Hepatocyte (in vitro differentiated cells): Measurements from ENCODE around the gene UGGT1.

Source experiments
- CTCF ChIP-seq: fragments of 200-600 bp; sonication (generic); IDR thresholded peaks from 2 replicates; pipeline ENCODE4 v1.5.1; 2016; ENCODE audit warnings: antibody characterized with exemption, mild to moderate bottlenecking; ENCODE audit not compliant: poor library complexity
- EZH2 ChIP-seq: fragments of 200-600 bp; sonication (generic); IDR thresholded peaks from 2 replicates; pipeline ENCODE4 v1.6.1; 2016; ENCODE audit warnings: antibody characterized with exemption, mild to moderate bottlenecking, borderline replicate concordance
- EZH2phosphoT487 ChIP-seq: fragments of 200-600 bp; sonication (generic); IDR thresholded peaks from one replicate; pipeline ENCODE4 v1.6.1; 2018; ENCODE audit warnings: antibody characterized with exemption, mild to moderate bottlenecking, low read depth, moderate library complexity; ENCODE audit not compliant: unreplicated experiment, severe bottlenecking

DNA sequence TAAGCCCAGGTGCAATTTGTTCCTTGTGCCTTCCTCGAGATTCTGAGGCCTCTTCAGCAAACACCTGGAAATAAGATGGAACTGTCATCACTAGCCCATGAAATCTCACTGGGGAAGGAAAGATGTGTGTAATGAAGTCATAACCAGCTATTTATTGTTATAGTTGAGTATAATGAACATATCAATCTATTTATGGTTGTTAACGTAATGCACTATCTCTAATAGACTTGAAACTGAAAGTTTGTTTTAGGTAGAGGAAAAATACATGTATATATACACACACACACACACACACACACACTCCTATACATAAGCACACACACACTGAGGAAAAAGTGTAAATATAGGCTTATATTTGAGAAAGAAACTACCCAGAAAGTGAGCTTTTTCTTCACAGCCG, 62.8 kb downstream of the UGGT1 start:
- TF ChIP-seq CTCF (no peak), EZH2 (no peak), EZH2phosphoT487 (no peak)
